ENCODE measurements around the gene LRMDA. TPM values are rescaled to one million over a fixed set of nuclear protein-coding genes. Genes with fewer than 3 reads are reported as not detected.

Gene LRMDA
- total RNA-seq, 4 donors from 2014 or later: 1.4 to 23.1 (median 3.6) TPM

DNA sequence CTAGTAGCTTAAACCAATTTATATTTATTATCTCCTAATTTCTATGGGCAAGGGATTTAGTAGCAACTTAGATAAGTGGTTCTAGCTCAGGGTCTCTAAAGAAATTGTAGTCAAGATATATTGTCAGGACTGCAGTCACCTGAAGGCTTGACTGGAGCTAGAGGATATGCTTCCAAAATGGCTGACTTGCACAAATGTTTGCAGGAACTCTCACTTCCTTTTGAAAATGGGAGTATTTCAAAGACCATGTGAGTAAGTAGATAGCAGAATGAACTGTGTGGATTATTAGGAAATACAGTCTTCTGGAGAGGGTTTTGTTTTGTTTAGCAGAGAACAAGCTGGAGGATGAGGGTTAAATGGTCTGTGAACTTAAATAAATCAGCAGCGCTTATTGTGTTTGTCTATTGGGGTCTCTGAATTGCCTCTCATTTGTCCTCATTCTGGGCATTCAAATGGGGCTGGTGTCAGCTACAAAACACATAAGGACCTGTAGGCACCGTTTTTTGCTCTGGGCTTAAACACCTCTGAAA, 524.6 kb downstream of the LRMDA start:
- H3K4me1 ChIP-seq: no peaks in the 10 kb centered on the region
- no peak for DNase-seq
- TF ChIP-seq, protein P1, sequence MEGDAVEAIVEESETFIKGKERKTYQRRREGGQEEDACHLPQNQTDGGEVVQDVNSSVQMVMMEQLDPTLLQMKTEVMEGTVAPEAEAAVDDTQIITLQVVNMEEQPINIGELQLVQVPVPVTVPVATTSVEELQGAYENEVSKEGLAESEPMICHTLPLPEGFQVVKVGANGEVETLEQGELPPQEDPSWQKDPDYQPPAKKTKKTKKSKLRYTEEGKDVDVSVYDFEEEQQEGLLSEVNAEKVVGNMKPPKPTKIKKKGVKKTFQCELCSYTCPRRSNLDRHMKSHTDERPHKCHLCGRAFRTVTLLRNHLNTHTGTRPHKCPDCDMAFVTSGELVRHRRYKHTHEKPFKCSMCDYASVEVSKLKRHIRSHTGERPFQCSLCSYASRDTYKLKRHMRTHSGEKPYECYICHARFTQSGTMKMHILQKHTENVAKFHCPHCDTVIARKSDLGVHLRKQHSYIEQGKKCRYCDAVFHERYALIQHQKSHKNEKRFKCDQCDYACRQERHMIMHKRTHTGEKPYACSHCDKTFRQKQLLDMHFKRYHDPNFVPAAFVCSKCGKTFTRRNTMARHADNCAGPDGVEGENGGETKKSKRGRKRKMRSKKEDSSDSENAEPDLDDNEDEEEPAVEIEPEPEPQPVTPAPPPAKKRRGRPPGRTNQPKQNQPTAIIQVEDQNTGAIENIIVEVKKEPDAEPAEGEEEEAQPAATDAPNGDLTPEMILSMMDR (IDR thresholded peaks at IDR 0.05): no peak
- TF ChIP-seq POLR2A (IDR thresholded peaks at IDR 0.05): no peak
- no peaks in the 10 kb centered on the region for H3K36me3 ChIP-seq
- no peak overlapping the region for H3K27ac ChIP-seq
- no peaks in the 10 kb centered on the region for H3K9me3 ChIP-seq
- H3K27me3 ChIP-seq: no peaks in the 10 kb centered on the region
- no peak overlapping the region for H3K4me3 ChIP-seq

DNA sequence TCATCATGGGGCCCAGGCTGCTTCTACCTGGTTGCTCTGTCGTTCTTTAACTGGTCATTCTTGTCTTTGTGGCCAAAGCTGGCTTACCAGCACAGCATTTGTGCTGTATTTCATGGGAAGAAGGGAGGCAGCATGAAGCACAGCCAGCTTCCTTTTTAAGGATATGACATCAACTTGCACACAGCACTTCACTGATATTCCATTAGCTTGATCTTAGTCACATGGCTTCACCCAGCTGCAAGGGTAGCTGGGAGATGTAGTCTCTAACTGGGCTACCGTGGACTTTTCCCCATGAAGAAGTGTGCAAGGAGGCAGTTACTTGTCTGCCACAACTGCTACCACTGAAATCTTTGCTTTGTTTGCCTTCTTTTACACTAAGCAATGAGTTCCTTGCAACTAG, 525.2 kb downstream of the LRMDA start:
- no peak overlapping the region for H3K4me3 ChIP-seq
- H3K9me3 ChIP-seq: no peaks in the 10 kb centered on the region
- TF ChIP-seq, protein P1 (IDR thresholded peaks at IDR 0.05): no peak
- TF ChIP-seq POLR2A (IDR thresholded peaks at IDR 0.05): no peak
- no peak overlapping the region for H3K27ac ChIP-seq
- H3K36me3 ChIP-seq: no peaks in the 10 kb centered on the region
- H3K4me1 ChIP-seq: no peaks in the 10 kb centered on the region
- H3K27me3 ChIP-seq: no peaks in the 10 kb centered on the region
- DNase-seq: no peak

GRCh38 chr10:75957314-75958120, 526.1 kb downstream of the LRMDA start:
- Histone ChIP-seq H3K27me3 (no peaks in the 10 kb centered on the region), H3K4me1 (no peaks in the 10 kb centered on the region)
- DNase-seq: no peak

GRCh38 chr10:75959209-75959608, 527.8 kb downstream of the LRMDA start:
- Histone ChIP-seq H3K27me3 (no peaks in the 10 kb centered on the region), H3K4me3 (no peak overlapping the region), H3K36me3 (no peaks in the 10 kb centered on the region), H3K9me3 (no peaks in the 10 kb centered on the region), H3K4me1 (no peaks in the 10 kb centered on the region), H3K27ac (no peak overlapping the region)
- TF ChIP-seq POLR2A (IDR thresholded peaks at IDR 0.05): no peak
- TF ChIP-seq, protein P1 (IDR thresholded peaks at IDR 0.05): no peak
- DNase-seq: no peak

More at GRCh38 chr10:75957314-75958120, 526.1 kb downstream of the LRMDA start:
- no peaks in the 10 kb centered on the region for H3K36me3 ChIP-seq
- no peaks in the 10 kb centered on the region for H3K9me3 ChIP-seq
- no peak overlapping the region for H3K27ac ChIP-seq
- no peak overlapping the region for H3K4me3 ChIP-seq
- TF ChIP-seq, protein P1 (IDR thresholded peaks at IDR 0.05): no peak
- TF ChIP-seq POLR2A (IDR thresholded peaks at IDR 0.05): no peak

- Histone ChIP-seq H3K9me3 (no peaks in the 10 kb centered on the region), H3K4me1 (no peaks in the 10 kb centered on the region), H3K36me3 (no peaks in the 10 kb centered on the region), H3K4me3 (no peak overlapping the region), H3K27me3 (no peaks in the 10 kb centered on the region), H3K27ac (no peak overlapping the region)
- TF ChIP-seq, protein P1 (IDR thresholded peaks at IDR 0.05): no peak
- TF ChIP-seq POLR2A (IDR thresholded peaks at IDR 0.05): no peak
- DNase-seq: no peak
Observed at GRCh38 chr10:75959912-75960311, 528.5 kb downstream of the LRMDA start.
